H1 (cell line): ENCODE data around the gene NDUFA1. TPM values are rescaled to one million over a fixed set of nuclear protein-coding genes. Genes with fewer than 3 reads are reported as not detected.
A peak's percentile ranks its signal among the peaks of the same experiment; 100 is the strongest.

Experiments used
- CEBPB ChIP-seq: IDR thresholded peaks from 2 replicates; pipeline ENCODE4 v1.6.1; 2012; ENCODE audit warnings: low read depth, low read length
- EGR1 ChIP-seq: IDR thresholded peaks from 2 replicates; pipeline ENCODE4 v1.6.1; 2011; ENCODE audit warnings: low read depth, low read length, borderline replicate concordance
- GTF2F1 ChIP-seq: IDR thresholded peaks from 2 replicates; pipeline ENCODE4 v1.6.1; 2012; ENCODE audit warnings: low read depth, low read length, improper control_type of control experiment, borderline replicate concordance
- POLR2A ChIP-seq, 2 experiments: IDR thresholded peaks; 1 replicate in 1 of 2; 2 replicates in 1 of 2; pipeline ENCODE4 v1.6.1; 2011; ENCODE audit warnings: low read depth in 2 of 2, low read length in 2 of 2, mild to moderate bottlenecking in 2 of 2; ENCODE audit errors: control extremely low read depth in 1 of 2
- RXRA ChIP-seq: IDR thresholded peaks from 2 replicates; pipeline ENCODE4 v1.6.1; 2011; ENCODE audit warnings: low read depth, mild to moderate bottlenecking, low read length, moderate library complexity; ENCODE audit not compliant: insufficient read depth
- SIX5 ChIP-seq: IDR thresholded peaks from 2 replicates; pipeline ENCODE4 v1.6.1; 2011; ENCODE audit warnings: mild to moderate bottlenecking, low read depth, low read length
- SP4 ChIP-seq: IDR thresholded peaks from 2 replicates; pipeline ENCODE4 v1.6.1; 2012; ENCODE audit warnings: low read length, inconsistent platforms
- TAF1 ChIP-seq: IDR thresholded peaks from 2 replicates; pipeline ENCODE4 v1.6.1; 2011; ENCODE audit warnings: mild to moderate bottlenecking, low read depth, low read length
- polyA plus RNA-seq, 7 experiments: library from polyadenylated mRNA; depleted of rRNA in 3 of 7; stranded (reverse) in 5 of 7; unstranded in 2 of 7; fragments of >200 nt in 5 of 7; fragments of 200-250 nt in 2 of 7; gene quantifications; 1 replicate in 5 of 7; 2 replicates in 1 of 7; 4 replicates in 1 of 7; pipeline versions ENCODE4 v1.2.1 to v1.2.3, GENCODE V29; 2011 to 2013; ENCODE audit warnings: missing spikeins in 2 of 7, mixed read lengths in 2 of 7
- total RNA-seq: library from RNA; stranded (reverse); fragmentation: NEBNext Ultra II Directional; extraction: Animal tissue kit (Norgen Biotek cat#: 25700); gene quantifications from 2 replicates; pipeline ENCODE4 v1.2.1, GENCODE V29; 2021
- TF ChIP-seq, protein P1 (sequence below): IDR thresholded peaks from 2 replicates; pipeline ENCODE4 v1.6.1; 2012; ENCODE audit warnings: low read length, inconsistent platforms
- TF ChIP-seq, protein P2 (sequence below): IDR thresholded peaks from 2 replicates; pipeline ENCODE4 v1.6.1; 2011; ENCODE audit warnings: low read depth, mild to moderate bottlenecking, low read length; ENCODE audit not compliant: insufficient read depth

Gene NDUFA1
- total and polyA plus RNA-seq, 2 of the 8 experiments (the other 6 are each of a cell fraction or from before 2014, with no cell fraction given): 65.6 to 69.7 TPM

DNA sequence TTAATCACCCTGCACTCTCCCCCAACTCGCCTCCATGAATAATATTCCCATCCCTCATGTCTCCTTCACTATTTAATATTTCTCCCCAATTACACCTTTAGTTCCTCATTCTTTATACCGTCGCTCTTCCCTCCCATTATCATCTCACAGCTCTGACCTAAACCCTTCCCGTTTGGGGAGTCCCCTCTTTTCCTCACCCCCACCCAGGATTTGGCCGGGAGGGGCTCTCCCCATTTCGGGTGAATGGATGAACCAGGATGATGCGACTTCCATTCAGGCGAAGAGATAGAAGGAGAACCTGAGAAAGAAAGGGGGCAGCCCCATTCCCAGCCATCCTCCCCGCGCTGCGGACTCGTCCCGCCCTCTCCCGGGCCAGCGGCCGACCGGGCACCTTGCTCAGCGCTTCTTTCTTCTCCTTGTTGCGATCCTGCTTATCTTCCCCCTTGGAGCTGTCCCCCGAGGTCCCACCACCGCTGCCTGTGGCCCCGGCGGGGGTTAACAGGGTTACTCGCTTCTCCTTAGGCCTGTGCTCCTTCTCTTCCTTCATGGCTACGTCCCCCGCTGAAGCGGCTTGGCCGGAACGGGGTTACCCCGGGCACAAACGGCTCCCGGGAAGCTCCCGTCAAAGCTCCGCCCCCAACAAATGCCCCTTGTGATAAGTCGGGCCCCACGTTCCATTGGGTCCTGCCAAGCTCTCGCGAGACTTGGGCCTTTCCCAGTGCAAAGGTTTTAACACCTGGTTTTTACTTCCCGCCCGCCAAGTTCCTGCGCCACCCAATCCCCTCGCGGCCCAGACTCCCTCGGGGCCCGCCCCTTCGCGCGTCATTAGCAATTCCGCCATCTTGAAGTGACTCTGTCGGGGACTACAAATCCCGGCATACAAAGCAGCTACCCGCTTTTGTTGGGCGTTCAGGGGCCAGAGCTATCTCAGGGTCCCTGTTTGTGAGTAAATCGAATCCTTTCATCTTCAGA lies 19.0 kb upstream of the NDUFA1 start, which contains the start of gene UPF3B (continued):
- TF ChIP-seq EGR1 (no peak), SP4 (no peak), CEBPB (no peak), RXRA (no peak), SIX5 (peak; percentile 28; the same call in 1 of the 2 replicates), GTF2F1 (no peak), TAF1 (peak; percentile 79), POLR2A (IDR thresholded peaks at IDR 0.05; ENCODE audit: control extremely low read depth in 1 of 2, low read depth in 2 of 2, low read length in 2 of 2) (peak; percentile 85 to 86)
- TF ChIP-seq, protein P1, sequence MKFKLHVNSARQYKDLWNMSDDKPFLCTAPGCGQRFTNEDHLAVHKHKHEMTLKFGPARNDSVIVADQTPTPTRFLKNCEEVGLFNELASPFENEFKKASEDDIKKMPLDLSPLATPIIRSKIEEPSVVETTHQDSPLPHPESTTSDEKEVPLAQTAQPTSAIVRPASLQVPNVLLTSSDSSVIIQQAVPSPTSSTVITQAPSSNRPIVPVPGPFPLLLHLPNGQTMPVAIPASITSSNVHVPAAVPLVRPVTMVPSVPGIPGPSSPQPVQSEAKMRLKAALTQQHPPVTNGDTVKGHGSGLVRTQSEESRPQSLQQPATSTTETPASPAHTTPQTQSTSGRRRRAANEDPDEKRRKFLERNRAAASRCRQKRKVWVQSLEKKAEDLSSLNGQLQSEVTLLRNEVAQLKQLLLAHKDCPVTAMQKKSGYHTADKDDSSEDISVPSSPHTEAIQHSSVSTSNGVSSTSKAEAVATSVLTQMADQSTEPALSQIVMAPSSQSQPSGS: no peak
- TF ChIP-seq, protein P2, sequence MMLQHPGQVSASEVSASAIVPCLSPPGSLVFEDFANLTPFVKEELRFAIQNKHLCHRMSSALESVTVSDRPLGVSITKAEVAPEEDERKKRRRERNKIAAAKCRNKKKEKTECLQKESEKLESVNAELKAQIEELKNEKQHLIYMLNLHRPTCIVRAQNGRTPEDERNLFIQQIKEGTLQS: no peak
